ENCODE data around the gene ACOT7.

- TF ChIP-seq, protein P1, sequence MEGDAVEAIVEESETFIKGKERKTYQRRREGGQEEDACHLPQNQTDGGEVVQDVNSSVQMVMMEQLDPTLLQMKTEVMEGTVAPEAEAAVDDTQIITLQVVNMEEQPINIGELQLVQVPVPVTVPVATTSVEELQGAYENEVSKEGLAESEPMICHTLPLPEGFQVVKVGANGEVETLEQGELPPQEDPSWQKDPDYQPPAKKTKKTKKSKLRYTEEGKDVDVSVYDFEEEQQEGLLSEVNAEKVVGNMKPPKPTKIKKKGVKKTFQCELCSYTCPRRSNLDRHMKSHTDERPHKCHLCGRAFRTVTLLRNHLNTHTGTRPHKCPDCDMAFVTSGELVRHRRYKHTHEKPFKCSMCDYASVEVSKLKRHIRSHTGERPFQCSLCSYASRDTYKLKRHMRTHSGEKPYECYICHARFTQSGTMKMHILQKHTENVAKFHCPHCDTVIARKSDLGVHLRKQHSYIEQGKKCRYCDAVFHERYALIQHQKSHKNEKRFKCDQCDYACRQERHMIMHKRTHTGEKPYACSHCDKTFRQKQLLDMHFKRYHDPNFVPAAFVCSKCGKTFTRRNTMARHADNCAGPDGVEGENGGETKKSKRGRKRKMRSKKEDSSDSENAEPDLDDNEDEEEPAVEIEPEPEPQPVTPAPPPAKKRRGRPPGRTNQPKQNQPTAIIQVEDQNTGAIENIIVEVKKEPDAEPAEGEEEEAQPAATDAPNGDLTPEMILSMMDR (IDR thresholded peaks at IDR 0.05; ENCODE audit: insufficient read depth, low read length, poor library complexity, severe bottlenecking), result no peak
- no peak for TF ChIP-seq EZH2phosphoT487 (conservative IDR thresholded peaks at IDR 0.05; ENCODE audit: low read length)
These were observed 90.1 kb downstream of the ACOT7 start for GRCh38 chr1:6303397-6304012.

All from SU-DHL-6 (cell line).